HepG2 (cell line): Measurements from ENCODE around the gene SIRT1. TPM values are rescaled to one million over a fixed set of nuclear protein-coding genes. Genes with fewer than 3 reads are reported as not detected.
A peak's percentile ranks its signal among the peaks of the same experiment; 100 is the strongest.

Experiments used
- ATAD3A ChIP-seq: sonication (generic); formaldehyde crosslinking; IDR thresholded peaks from 2 replicates; pipeline ENCODE4 v1.4.0; 2020; ENCODE audit warnings: missing genetic modification reagents
- CREBL2 ChIP-seq: sonication (generic); formaldehyde crosslinking; IDR thresholded peaks from 2 replicates; pipeline ENCODE4 v1.8.1; 2023; ENCODE audit warnings: missing genetic modification reagents, mild to moderate bottlenecking, borderline replicate concordance
- HIVEP1 ChIP-seq: sonication (generic); formaldehyde crosslinking; IDR thresholded peaks from 2 replicates; pipeline ENCODE4 v1.4.0; 2020; ENCODE audit warnings: mild to moderate bottlenecking, missing genetic modification reagents
- MIXL1 ChIP-seq: IDR thresholded peaks from 2 replicates; pipeline ENCODE4 v1.6.1; 2016
- MLLT10 ChIP-seq: sonication (generic); formaldehyde crosslinking; IDR thresholded peaks from 2 replicates; pipeline ENCODE4 v1.4.0; 2020; ENCODE audit warnings: missing genetic modification reagents
- MXI1 ChIP-seq: IDR thresholded peaks from 3 replicates; pipeline ENCODE4 v1.6.1; 2012; ENCODE audit warnings: low read depth, low read length, inconsistent platforms, borderline replicate concordance
- NFE2L1 ChIP-seq: sonication (generic); formaldehyde crosslinking; IDR thresholded peaks from 2 replicates; pipeline ENCODE4 v1.4.0; 2020; ENCODE audit warnings: missing genetic modification reagents, mild to moderate bottlenecking, borderline replicate concordance
- NR2C2 ChIP-seq: sonication (generic); formaldehyde crosslinking; IDR thresholded peaks from 2 replicates; pipeline ENCODE4 v1.4.0; 2020; ENCODE audit warnings: missing genetic modification reagents, mild to moderate bottlenecking, moderate library complexity, borderline replicate concordance
- RBAK ChIP-seq: sonication (generic); formaldehyde crosslinking; IDR thresholded peaks from 2 replicates; pipeline ENCODE4 v1.5.1; 2020; ENCODE audit warnings: mild to moderate bottlenecking, missing genetic modification reagents
- RERE ChIP-seq: IDR thresholded peaks from 2 replicates; pipeline ENCODE4 v1.6.1; 2016; ENCODE audit warnings: low read depth, missing genetic modification reagents, missing compliant biosample characterization
- TAF1 ChIP-seq: sonication (generic); formaldehyde crosslinking; IDR thresholded peaks from 2 replicates; pipeline ENCODE4 v1.4.0; 2020; ENCODE audit warnings: missing genetic modification reagents
- XRCC5 ChIP-seq: fragments of 200-400 bp; formaldehyde crosslinking; optimal IDR thresholded peaks from 2 replicates; pipeline ENCODE3; 2017; ENCODE audit warnings: mild to moderate bottlenecking, low read length
- ZBTB1 ChIP-seq: sonication (generic); formaldehyde crosslinking; IDR thresholded peaks from 2 replicates; pipeline ENCODE4 v1.4.0; 2020; ENCODE audit warnings: missing genetic modification reagents, borderline replicate concordance
- ZNF282 ChIP-seq: fragments of 450-650 bp; IDR thresholded peaks from 2 replicates; pipeline ENCODE4 v1.6.1; 2018; ENCODE audit not compliant: partially characterized antibody
- ZNF367 ChIP-seq: sonication (generic); formaldehyde crosslinking; IDR thresholded peaks from 2 replicates; pipeline ENCODE4 v1.4.0; 2020; ENCODE audit warnings: missing genetic modification reagents, borderline replicate concordance
- ZNF496 ChIP-seq: sonication (generic); formaldehyde crosslinking; IDR thresholded peaks from 2 replicates; pipeline ENCODE4 v1.8.1; 2023; ENCODE audit warnings: mild to moderate bottlenecking, moderate library complexity, missing genetic modification reagents; ENCODE audit not compliant: insufficient replicate concordance
- ZNF589 ChIP-seq: sonication (generic); formaldehyde crosslinking; conservative IDR thresholded peaks from 2 replicates; pipeline ENCODE4 v1.8.0; 2022; ENCODE audit warnings: mild to moderate bottlenecking, moderate library complexity, missing genetic modification reagents
- ZNF644 ChIP-seq: IDR thresholded peaks from 2 replicates; pipeline ENCODE4 v1.6.1; 2016; ENCODE audit warnings: low read depth
- polyA plus RNA-seq, 8 experiments: library from polyadenylated mRNA; depleted of rRNA in 3 of 8; stranded (reverse) in 7 of 8; unstranded in 1 of 8; fragments of >200 nt; fragmentation: Illumina TruSeq in 4 of 8; extraction: Trizol in 4 of 8; gene quantifications; 2 replicates each; pipeline versions ENCODE4 v1.2.1 to v1.2.3, GENCODE V29; 2011 to 2016; ENCODE audit warnings: low read depth in 4 of 8, missing spikeins in 1 of 8, mixed read lengths in 1 of 8; ENCODE audit not compliant: insufficient read depth in 1 of 8
- total RNA-seq, 5 experiments: library from RNA; depleted of rRNA; stranded (reverse); fragments of >200 nt; fragmentation: Illumina TruSeq; extraction: Trizol; gene quantifications; 2 replicates each; pipeline ENCODE4 v1.2.3, GENCODE V29; 2016; ENCODE audit warnings: low read depth in 1 of 5
- TF ChIP-seq, protein P1 (sequence below): sonication (generic); formaldehyde crosslinking; IDR thresholded peaks from 2 replicates; pipeline ENCODE4 v1.4.0; 2020; ENCODE audit warnings: missing genetic modification reagents

SIRT1 gene
- total and polyA plus RNA-seq, 2 of the 13 experiments (the other 11 are each of a cell fraction or from before 2014, with no cell fraction given), result 9.4 to 10.2 TPM

GRCh38 chr10:67884313-67884841 lies at the start of gene SIRT1 (continued):
- TF ChIP-seq, protein P1, sequence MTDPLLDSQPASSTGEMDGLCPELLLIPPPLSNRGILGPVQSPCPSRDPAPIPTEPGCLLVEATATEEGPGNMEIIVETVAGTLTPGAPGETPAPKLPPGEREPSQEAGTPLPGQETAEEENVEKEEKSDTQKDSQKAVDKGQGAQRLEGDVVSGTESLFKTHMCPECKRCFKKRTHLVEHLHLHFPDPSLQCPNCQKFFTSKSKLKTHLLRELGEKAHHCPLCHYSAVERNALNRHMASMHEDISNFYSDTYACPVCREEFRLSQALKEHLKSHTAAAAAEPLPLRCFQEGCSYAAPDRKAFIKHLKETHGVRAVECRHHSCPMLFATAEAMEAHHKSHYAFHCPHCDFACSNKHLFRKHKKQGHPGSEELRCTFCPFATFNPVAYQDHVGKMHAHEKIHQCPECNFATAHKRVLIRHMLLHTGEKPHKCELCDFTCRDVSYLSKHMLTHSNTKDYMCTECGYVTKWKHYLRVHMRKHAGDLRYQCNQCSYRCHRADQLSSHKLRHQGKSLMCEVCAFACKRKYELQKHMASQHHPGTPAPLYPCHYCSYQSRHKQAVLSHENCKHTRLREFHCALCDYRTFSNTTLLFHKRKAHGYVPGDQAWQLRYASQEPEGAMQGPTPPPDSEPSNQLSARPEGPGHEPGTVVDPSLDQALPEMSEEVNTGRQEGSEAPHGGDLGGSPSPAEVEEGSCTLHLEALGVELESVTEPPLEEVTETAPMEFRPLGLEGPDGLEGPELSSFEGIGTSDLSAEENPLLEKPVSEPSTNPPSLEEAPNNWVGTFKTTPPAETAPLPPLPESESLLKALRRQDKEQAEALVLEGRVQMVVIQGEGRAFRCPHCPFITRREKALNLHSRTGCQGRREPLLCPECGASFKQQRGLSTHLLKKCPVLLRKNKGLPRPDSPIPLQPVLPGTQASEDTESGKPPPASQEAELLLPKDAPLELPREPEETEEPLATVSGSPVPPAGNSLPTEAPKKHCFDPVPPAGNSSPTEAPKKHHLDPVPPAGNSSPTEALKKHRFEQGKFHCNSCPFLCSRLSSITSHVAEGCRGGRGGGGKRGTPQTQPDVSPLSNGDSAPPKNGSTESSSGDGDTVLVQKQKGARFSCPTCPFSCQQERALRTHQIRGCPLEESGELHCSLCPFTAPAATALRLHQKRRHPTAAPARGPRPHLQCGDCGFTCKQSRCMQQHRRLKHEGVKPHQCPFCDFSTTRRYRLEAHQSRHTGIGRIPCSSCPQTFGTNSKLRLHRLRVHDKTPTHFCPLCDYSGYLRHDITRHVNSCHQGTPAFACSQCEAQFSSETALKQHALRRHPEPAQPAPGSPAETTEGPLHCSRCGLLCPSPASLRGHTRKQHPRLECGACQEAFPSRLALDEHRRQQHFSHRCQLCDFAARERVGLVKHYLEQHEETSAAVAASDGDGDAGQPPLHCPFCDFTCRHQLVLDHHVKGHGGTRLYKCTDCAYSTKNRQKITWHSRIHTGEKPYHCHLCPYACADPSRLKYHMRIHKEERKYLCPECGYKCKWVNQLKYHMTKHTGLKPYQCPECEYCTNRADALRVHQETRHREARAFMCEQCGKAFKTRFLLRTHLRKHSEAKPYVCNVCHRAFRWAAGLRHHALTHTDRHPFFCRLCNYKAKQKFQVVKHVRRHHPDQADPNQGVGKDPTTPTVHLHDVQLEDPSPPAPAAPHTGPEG (CRISPR knock-in tag), result no peak
- TF ChIP-seq RERE, result no peak
- peak; percentile 98 for TF ChIP-seq HIVEP1 (CRISPR knock-in tag)
- TF ChIP-seq ZNF644 (CRISPR knock-in tag), result no peak
- no peak for TF ChIP-seq RBAK (CRISPR knock-in tag)
- peak; percentile 88 for TF ChIP-seq TAF1
- TF ChIP-seq ZNF282, result no peak
- TF ChIP-seq CREBL2 (CRISPR knock-in tag), result peak; percentile 80; the same call in 1 of the 2 replicates
- peak; percentile 88; the same call in 1 of the 2 replicates for TF ChIP-seq ZNF589 (CRISPR knock-in tag)
- peak; percentile 84; the same call in 2 of the 3 replicates for TF ChIP-seq MXI1
- TF ChIP-seq ATAD3A (CRISPR knock-in tag), result no peak; the same call in 1 of the 2 replicates
- peak; percentile 82; the same call in 1 of the 2 replicates for TF ChIP-seq ZBTB1 (CRISPR knock-in tag)
- no peak for TF ChIP-seq MLLT10 (CRISPR knock-in tag)
- peak; percentile 46; the same call in 1 of the 2 replicates for TF ChIP-seq MIXL1 (CRISPR knock-in tag)
- peak; percentile 51 for TF ChIP-seq XRCC5
- peak; percentile 24; the same call in 1 of the 2 replicates for TF ChIP-seq NR2C2 (CRISPR knock-in tag)
- no peak for TF ChIP-seq NFE2L1 (CRISPR knock-in tag)
- peak; percentile 99 for TF ChIP-seq ZNF367
- TF ChIP-seq ZNF496 (CRISPR knock-in tag), result no peak
